Adipocyte (in vitro differentiated cells): Measurements from ENCODE around the gene MMP8.
"Not testable (repeated sequence)": the region's sequence is repeated elsewhere in the genome, so short reads cannot be mapped to it uniquely, and the experiment has no call there.

Experiments used
- DNase-seq: peaks from one replicate; pipeline ENCODE4 v3.0.0-alpha.2; 2015; ENCODE audit warnings: low read depth
- H3K27me3 ChIP-seq: replicated peaks from 2 replicates; pipeline ENCODE4 v1.7.0; 2013; ENCODE audit warnings: mild to moderate bottlenecking, low read length, moderate library complexity; ENCODE audit not compliant: control insufficient read depth, insufficient read depth
- H3K36me3 ChIP-seq: 2 replicates; pipeline ENCODE4 v1.7.0; 2013; ENCODE audit warnings: low read length, mild to moderate bottlenecking, moderate library complexity; ENCODE audit not compliant: control insufficient read depth, insufficient read depth, severe bottlenecking
- H3K4me1 ChIP-seq: 2 replicates; pipeline ENCODE4 v1.7.0; 2013; ENCODE audit warnings: mild to moderate bottlenecking, low read length, moderate library complexity; ENCODE audit not compliant: control insufficient read depth, insufficient read depth
- H3K4me3 ChIP-seq: 2 replicates; pipeline ENCODE4 v1.7.0; 2013; ENCODE audit warnings: mild to moderate bottlenecking, low read length, moderate library complexity
- H3K9ac ChIP-seq: 2 replicates; pipeline ENCODE4 v1.7.0; 2013; ENCODE audit warnings: mild to moderate bottlenecking, low read length, moderate library complexity
- H3K9me3 ChIP-seq: 2 replicates; pipeline ENCODE4 v1.7.0; 2013; ENCODE audit warnings: mild to moderate bottlenecking, low read length, moderate library complexity; ENCODE audit not compliant: control insufficient read depth

MMP8 gene

GRCh38 chr11:102751673-102752072 lies 26.9 kb upstream of the MMP8 start:
- DNase-seq, result no peak
- no peaks in the 10 kb centered on the region for H3K36me3 ChIP-seq
- H3K9ac ChIP-seq, result no peak overlapping the region
- H3K9me3 ChIP-seq, result peaks cover 15% of the 10 kb centered on the region
- H3K27me3 ChIP-seq, result peaks cover 12% of the 10 kb centered on the region
- H3K4me1 ChIP-seq, result no peaks in the 10 kb centered on the region
- no peak overlapping the region for H3K4me3 ChIP-seq

- Histone ChIP-seq H3K4me3 (no peak overlapping the region), H3K4me1 (no peaks in the 10 kb centered on the region), H3K36me3 (no peaks in the 10 kb centered on the region), H3K9ac (no peak overlapping the region), H3K9me3 (peaks cover 15% of the 10 kb centered on the region), H3K27me3 (peaks cover 12% of the 10 kb centered on the region)
- DNase-seq, result no peak
These were observed 24.5 kb upstream of the MMP8 start for GRCh38 chr11:102749101-102749722.

GRCh38 chr11:102746746-102747578 lies 22.2 kb upstream of the MMP8 start:
- not testable (repeated sequence) for H3K4me3 ChIP-seq, DNase-seq, H3K4me1 ChIP-seq, H3K9ac ChIP-seq, H3K36me3 ChIP-seq, H3K27me3 ChIP-seq
- H3K9me3 ChIP-seq, result peaks cover 15% of the 10 kb centered on the region

- H3K4me1 ChIP-seq, result no peaks in the 10 kb centered on the region
- no peak overlapping the region for H3K4me3 ChIP-seq
- H3K9ac ChIP-seq, result no peak overlapping the region
- peaks cover 5% of the 10 kb centered on the region for H3K27me3 ChIP-seq
- no peak for DNase-seq
- H3K9me3 ChIP-seq, result no peaks in the 10 kb centered on the region
- no peaks in the 10 kb centered on the region for H3K36me3 ChIP-seq
These were observed 9.9 kb upstream of the MMP8 start for GRCh38 chr11:102734650-102735049.

GRCh38 chr11:102733232-102733875 lies 8.6 kb upstream of the MMP8 start:
- peak; percentile 37 for DNase-seq
- no peak overlapping the region for H3K4me3 ChIP-seq

GRCh38 chr11:102730944-102731343 lies 6.2 kb upstream of the MMP8 start:
- not testable (repeated sequence) for H3K36me3 ChIP-seq, H3K4me3 ChIP-seq

More at GRCh38 chr11:102733232-102733875, 8.6 kb upstream of the MMP8 start:
- Histone ChIP-seq H3K9me3 (no peaks in the 10 kb centered on the region), H3K27me3 (peaks cover 5% of the 10 kb centered on the region), H3K4me1 (no peaks in the 10 kb centered on the region), H3K9ac (no peak overlapping the region), H3K36me3 (no peaks in the 10 kb centered on the region)

GRCh38 chr11:102729849-102730815 lies 5.4 kb upstream of the MMP8 start:
- DNase-seq, result peak; percentile 60
- Histone ChIP-seq H3K4me1 (peaks cover 4% of the 10 kb centered on the region), H3K9ac (no peak overlapping the region), H3K4me3 (no peak overlapping the region), H3K36me3 (no peaks in the 10 kb centered on the region), H3K9me3 (no peaks in the 10 kb centered on the region), H3K27me3 (peaks cover 5% of the 10 kb centered on the region)

More at GRCh38 chr11:102730944-102731343, 6.2 kb upstream of the MMP8 start:
- not testable (repeated sequence) for DNase-seq, H3K4me1 ChIP-seq, H3K9ac ChIP-seq, H3K9me3 ChIP-seq, H3K27me3 ChIP-seq

- no peak overlapping the region for H3K9ac ChIP-seq
- H3K36me3 ChIP-seq, result no peaks in the 10 kb centered on the region
- H3K4me1 ChIP-seq, result peaks cover 8% of the 10 kb centered on the region
- H3K4me3 ChIP-seq, result no peak overlapping the region
- peak; percentile 30 for DNase-seq
- H3K27me3 ChIP-seq, result peaks cover 5% of the 10 kb centered on the region
- no peaks in the 10 kb centered on the region for H3K9me3 ChIP-seq
These were observed 3.1 kb upstream of the MMP8 start for GRCh38 chr11:102727890-102728289.

- no peak overlapping the region for H3K9ac ChIP-seq
- DNase-seq, result no peak
- no peaks in the 10 kb centered on the region for H3K9me3 ChIP-seq
- H3K36me3 ChIP-seq, result no peaks in the 10 kb centered on the region
- no peak overlapping the region for H3K4me3 ChIP-seq
- H3K27me3 ChIP-seq, result no peaks in the 10 kb centered on the region
- peaks cover 8% of the 10 kb centered on the region for H3K4me1 ChIP-seq
These were observed 1.9 kb downstream of the MMP8 start for GRCh38 chr11:102722821-102723220.

GRCh38 chr11:102719620-102720277 lies 5.0 kb downstream of the MMP8 start:
- Histone ChIP-seq H3K4me1 (peaks cover under 1% of the 10 kb centered on the region), H3K9ac (no peak overlapping the region)
- no peak for DNase-seq

More at GRCh38 chr11:102719620-102720277, 5.0 kb downstream of the MMP8 start:
- Histone ChIP-seq H3K9me3 (no peaks in the 10 kb centered on the region), H3K27me3 (no peaks in the 10 kb centered on the region), H3K4me3 (no peak overlapping the region), H3K36me3 (no peaks in the 10 kb centered on the region)
